ENCODE measurements around the gene TUBGCP4. TPM values are rescaled to one million over a fixed set of nuclear protein-coding genes. Genes with fewer than 3 reads are reported as not detected.

Gene TUBGCP4
- total RNA-seq, 2 experiments from 2014 or later: 36.0 to 43.9 TPM

- intact Hi-C loops (cut with micrococcal nuclease; ENCODE audit: unreplicated experiment): no loop called here
- peaks cover 15% of the 10 kb centered on the region; the same call in 1 of the 2 replicates for H3K79me2 ChIP-seq (ENCODE audit: insufficient read depth, low read depth, low read length)
- ChIA-PET CTCF (ENCODE audit: unreplicated experiment) (no interaction called here), POLR2A (no interaction called here)
- no peaks in the 10 kb centered on the region; the same call in 1 of the 2 replicates for H4K20me1 ChIP-seq (ENCODE audit: insufficient read depth, low read length)
- no peaks in the 10 kb centered on the region for H3K9me2 ChIP-seq (ENCODE audit: insufficient read depth, low read length)
- BruUV-seq (replicated peaks): no TSS peak
- H3K36me3 ChIP-seq (ENCODE audit: insufficient read depth, low read length): peaks cover 84% of the 10 kb centered on the region
- no peak for DNase-seq (ENCODE audit: low spot score)
- TF ChIP-seq EZH2phosphoT487 (IDR thresholded peaks at IDR 0.05; ENCODE audit: borderline replicate concordance, low read depth, low read length) (no peak), CTCF (conservative IDR thresholded peaks at IDR 0.05; ENCODE audit: low read length) (no peak)
- no peak overlapping the region for H3K4me2 ChIP-seq (ENCODE audit: low read length)
- H3K4me3 ChIP-seq (ENCODE audit: low read depth, low read length, poor library complexity, severe bottlenecking): no peak overlapping the region
- peaks cover 7% of the 10 kb centered on the region for H3K4me1 ChIP-seq (ENCODE audit: insufficient read depth, low read length, poor library complexity, severe bottlenecking)
- no peak overlapping the region for H2AFZ ChIP-seq (ENCODE audit: low read length)
- no peaks in the 10 kb centered on the region for H3K9me3 ChIP-seq (ENCODE audit: low read length)
- H3K27ac ChIP-seq (ENCODE audit: low read depth, low read length, poor library complexity, severe bottlenecking): no peak overlapping the region
Observed at GRCh38 chr15:43378601-43379000, 7.7 kb downstream of the TUBGCP4 start.

GRCh38 chr15:43382310-43382709, 11.4 kb downstream of the TUBGCP4 start:
- ChIA-PET POLR2A (interaction anchor here (0.6 to 1.1 kb wide), 2 partner anchors 10 to 22 kb away, joined by 3 read pairs; no protein-coding TSS in a partner anchor), CTCF (ENCODE audit: unreplicated experiment) (no interaction called here)
- no peak overlapping the region for H3K4me3 ChIP-seq (ENCODE audit: low read depth, low read length, poor library complexity, severe bottlenecking)
- H3K4me2 ChIP-seq (ENCODE audit: low read length): no peak overlapping the region
- H3K36me3 ChIP-seq (ENCODE audit: insufficient read depth, low read length): peaks cover 98% of the 10 kb centered on the region
- H3K4me1 ChIP-seq (ENCODE audit: insufficient read depth, low read length, poor library complexity, severe bottlenecking): no peaks in the 10 kb centered on the region
- no peaks in the 10 kb centered on the region for H4K20me1 ChIP-seq (ENCODE audit: insufficient read depth, low read length)
- no TSS peak for BruUV-seq (replicated peaks)
- no peaks in the 10 kb centered on the region for H3K79me2 ChIP-seq (ENCODE audit: insufficient read depth, low read depth, low read length)
- no peak overlapping the region for H2AFZ ChIP-seq (ENCODE audit: low read length)
- no peak overlapping the region for H3K27ac ChIP-seq (ENCODE audit: low read depth, low read length, poor library complexity, severe bottlenecking)
- no peaks in the 10 kb centered on the region for H3K9me3 ChIP-seq (ENCODE audit: low read length)
- no peak for TF ChIP-seq CTCF (conservative IDR thresholded peaks at IDR 0.05; ENCODE audit: low read length)
- no peak for TF ChIP-seq EZH2phosphoT487 (IDR thresholded peaks at IDR 0.05; ENCODE audit: borderline replicate concordance, low read depth, low read length)
- intact Hi-C loops (cut with micrococcal nuclease; ENCODE audit: unreplicated experiment): no loop called here
- H3K9me2 ChIP-seq (ENCODE audit: insufficient read depth, low read length): no peaks in the 10 kb centered on the region
- DNase-seq (ENCODE audit: low spot score): no peak

GRCh38 chr15:43383070-43383469, 12.2 kb downstream of the TUBGCP4 start:
- H3K9me3 ChIP-seq (ENCODE audit: low read length): no peaks in the 10 kb centered on the region
- H3K27ac ChIP-seq (ENCODE audit: low read depth, low read length, poor library complexity, severe bottlenecking): no peak overlapping the region
- ChIA-PET CTCF (ENCODE audit: unreplicated experiment) (no interaction called here), POLR2A (interaction anchor here (0.6 to 1.1 kb wide), 2 partner anchors 22 to 1638 kb away, joined by 3 read pairs; no protein-coding TSS in a partner anchor)
- no peaks in the 10 kb centered on the region for H3K9me2 ChIP-seq (ENCODE audit: insufficient read depth, low read length)
- BruUV-seq (replicated peaks): no TSS peak
- H3K36me3 ChIP-seq (ENCODE audit: insufficient read depth, low read length): peaks cover 98% of the 10 kb centered on the region
- no peak for TF ChIP-seq CTCF (conservative IDR thresholded peaks at IDR 0.05; ENCODE audit: low read length)
- TF ChIP-seq EZH2phosphoT487 (IDR thresholded peaks at IDR 0.05; ENCODE audit: borderline replicate concordance, low read depth, low read length): no peak
- H4K20me1 ChIP-seq (ENCODE audit: insufficient read depth, low read length): no peaks in the 10 kb centered on the region
- H2AFZ ChIP-seq (ENCODE audit: low read length): no peak overlapping the region
- no peaks in the 10 kb centered on the region for H3K79me2 ChIP-seq (ENCODE audit: insufficient read depth, low read depth, low read length)
- intact Hi-C loops (cut with micrococcal nuclease; ENCODE audit: unreplicated experiment): no loop called here
- H3K4me1 ChIP-seq (ENCODE audit: insufficient read depth, low read length, poor library complexity, severe bottlenecking): no peaks in the 10 kb centered on the region
- no peak overlapping the region for H3K4me2 ChIP-seq (ENCODE audit: low read length)
- no peak for DNase-seq (ENCODE audit: low spot score)
- H3K4me3 ChIP-seq (ENCODE audit: low read depth, low read length, poor library complexity, severe bottlenecking): no peak overlapping the region
